Adipocyte (in vitro differentiated cells): Measurements from ENCODE around the gene ABL1.

ENCODE experiments used
- DNase-seq: peaks from one replicate; pipeline ENCODE4 v3.0.0-alpha.2; 2015; ENCODE audit warnings: low read depth
- H3K27me3 ChIP-seq: replicated peaks from 2 replicates; pipeline ENCODE4 v1.7.0; 2013; ENCODE audit warnings: mild to moderate bottlenecking, low read length, moderate library complexity; ENCODE audit not compliant: control insufficient read depth, insufficient read depth
- H3K36me3 ChIP-seq: 2 replicates; pipeline ENCODE4 v1.7.0; 2013; ENCODE audit warnings: low read length, mild to moderate bottlenecking, moderate library complexity; ENCODE audit not compliant: control insufficient read depth, insufficient read depth, severe bottlenecking
- H3K4me1 ChIP-seq: 2 replicates; pipeline ENCODE4 v1.7.0; 2013; ENCODE audit warnings: mild to moderate bottlenecking, low read length, moderate library complexity; ENCODE audit not compliant: control insufficient read depth, insufficient read depth
- H3K4me3 ChIP-seq: 2 replicates; pipeline ENCODE4 v1.7.0; 2013; ENCODE audit warnings: mild to moderate bottlenecking, low read length, moderate library complexity
- H3K9ac ChIP-seq: 2 replicates; pipeline ENCODE4 v1.7.0; 2013; ENCODE audit warnings: mild to moderate bottlenecking, low read length, moderate library complexity
- H3K9me3 ChIP-seq: 2 replicates; pipeline ENCODE4 v1.7.0; 2013; ENCODE audit warnings: mild to moderate bottlenecking, low read length, moderate library complexity; ENCODE audit not compliant: control insufficient read depth

ABL1 gene

GRCh38 chr9:130829762-130830161, 5.3 kb upstream of the ABL1 start:
- H3K27me3 ChIP-seq, result no peaks in the 10 kb centered on the region
- no peak overlapping the region for H3K9ac ChIP-seq
- H3K4me3 ChIP-seq, result no peak overlapping the region
- H3K4me1 ChIP-seq, result peaks cover 38% of the 10 kb centered on the region
- no peak for DNase-seq
- no peaks in the 10 kb centered on the region for H3K9me3 ChIP-seq
- H3K36me3 ChIP-seq, result no peaks in the 10 kb centered on the region

- no peak for DNase-seq
- Histone ChIP-seq H3K4me3 (no peak overlapping the region), H3K9ac (no peak overlapping the region), H3K9me3 (no peaks in the 10 kb centered on the region), H3K27me3 (no peaks in the 10 kb centered on the region), H3K4me1 (peaks cover 33% of the 10 kb centered on the region), H3K36me3 (no peaks in the 10 kb centered on the region)
Measured at GRCh38 chr9:130830231-130830760, 4.8 kb upstream of the ABL1 start.

- no peak for DNase-seq
- Histone ChIP-seq H3K4me1 (peaks cover 25% of the 10 kb centered on the region), H3K4me3 (no peak overlapping the region), H3K9me3 (no peaks in the 10 kb centered on the region), H3K9ac (no peak overlapping the region), H3K36me3 (no peaks in the 10 kb centered on the region), H3K27me3 (no peaks in the 10 kb centered on the region)
Measured at GRCh38 chr9:130831077-130831476, 4.0 kb upstream of the ABL1 start.

- Histone ChIP-seq H3K9me3 (no peaks in the 10 kb centered on the region), H3K27me3 (no peaks in the 10 kb centered on the region), H3K36me3 (no peaks in the 10 kb centered on the region), H3K9ac (peak overlapping the region; percentile 82), H3K4me3 (peak overlapping the region; percentile 77), H3K4me1 (peaks cover 40% of the 10 kb centered on the region)
- DNase-seq, result no peak
Measured at GRCh38 chr9:130833031-130833990, 1.7 kb upstream of the ABL1 start.

GRCh38 chr9:130835441-130836298, 616 bp downstream of the ABL1 start:
- peak; percentile 65 for DNase-seq

GRCh38 chr9:130837002-130837511, 2.0 kb downstream of the ABL1 start:
- Histone ChIP-seq H3K4me3 (peak overlapping the region; percentile 90), H3K4me1 (peaks cover 61% of the 10 kb centered on the region), H3K27me3 (no peaks in the 10 kb centered on the region), H3K9me3 (no peaks in the 10 kb centered on the region), H3K9ac (peak overlapping the region; percentile 96), H3K36me3 (no peaks in the 10 kb centered on the region)
- DNase-seq, result peak; percentile 85

More at GRCh38 chr9:130835441-130836298, 616 bp downstream of the ABL1 start:
- H3K9ac ChIP-seq, result peak overlapping the region; percentile 96
- H3K4me1 ChIP-seq, result peaks cover 54% of the 10 kb centered on the region
- no peaks in the 10 kb centered on the region for H3K9me3 ChIP-seq
- H3K4me3 ChIP-seq, result peak overlapping the region; percentile 90
- H3K27me3 ChIP-seq, result no peaks in the 10 kb centered on the region
- H3K36me3 ChIP-seq, result no peaks in the 10 kb centered on the region

GRCh38 chr9:130837643-130838042, 2.6 kb downstream of the ABL1 start:
- H3K4me1 ChIP-seq, result peaks cover 67% of the 10 kb centered on the region
- peak overlapping the region; percentile 90 for H3K4me3 ChIP-seq
- no peak for DNase-seq
- H3K9ac ChIP-seq, result peak overlapping the region; percentile 96
- H3K9me3 ChIP-seq, result no peaks in the 10 kb centered on the region
- H3K27me3 ChIP-seq, result no peaks in the 10 kb centered on the region
- H3K36me3 ChIP-seq, result no peaks in the 10 kb centered on the region

- H3K4me1 ChIP-seq, result peaks cover 67% of the 10 kb centered on the region
- H3K9ac ChIP-seq, result peak overlapping the region; percentile 21
- peak overlapping the region; percentile 90 for H3K4me3 ChIP-seq
Measured at GRCh38 chr9:130839132-130840111, 4.4 kb downstream of the ABL1 start.

GRCh38 chr9:130842545-130842944, 7.5 kb downstream of the ABL1 start:
- Histone ChIP-seq H3K4me3 (no peak overlapping the region), H3K27me3 (no peaks in the 10 kb centered on the region), H3K9ac (no peak overlapping the region), H3K36me3 (no peaks in the 10 kb centered on the region), H3K4me1 (peaks cover 84% of the 10 kb centered on the region), H3K9me3 (no peaks in the 10 kb centered on the region)
- DNase-seq, result no peak

More at GRCh38 chr9:130839132-130840111, 4.4 kb downstream of the ABL1 start:
- Histone ChIP-seq H3K9me3 (no peaks in the 10 kb centered on the region), H3K27me3 (no peaks in the 10 kb centered on the region), H3K36me3 (no peaks in the 10 kb centered on the region)
- DNase-seq, result no peak
